Mucosa of rectum (tissue), 2 donors: ENCODE results near the gene GNB5.
A peak's percentile ranks its signal among the peaks of the same experiment; 100 is the strongest.
"Not testable (repeated sequence)": the region's sequence is repeated elsewhere in the genome, so short reads cannot be mapped to it uniquely, and the experiment has no call there.

ENCODE experiments used
- H3K27ac ChIP-seq, 2 donors: one replicate each; pipeline ENCODE4 v1.7.0; 2013; ENCODE audit warnings: inconsistent platforms in 2 of 2, low read depth in 2 of 2, low read length in 2 of 2
- H3K27me3 ChIP-seq, 2 donors: one replicate each; pipeline ENCODE4 v1.7.0; 2013; ENCODE audit warnings: low read length in 2 of 2; ENCODE audit not compliant: control insufficient read depth in 2 of 2, insufficient read depth in 2 of 2
- H3K36me3 ChIP-seq, 2 donors: one replicate each; pipeline ENCODE4 v1.7.0; 2013; ENCODE audit warnings: low read length in 2 of 2; ENCODE audit not compliant: control insufficient read depth in 2 of 2, insufficient read depth in 2 of 2
- H3K4me1 ChIP-seq, 2 donors: one replicate each; pipeline ENCODE4 v1.7.0; 2013; ENCODE audit warnings: low read length in 2 of 2, mild to moderate bottlenecking in 1 of 2; ENCODE audit not compliant: control insufficient read depth in 2 of 2, insufficient read depth in 2 of 2
- H3K4me3 ChIP-seq, 2 donors: one replicate each; pipeline ENCODE4 v1.7.0; 2013; ENCODE audit warnings: low read length in 2 of 2
- H3K9ac ChIP-seq, 2 donors: one replicate each; pipeline ENCODE4 v1.7.0; 2013; ENCODE audit warnings: low read length in 2 of 2, low read depth in 1 of 2, mild to moderate bottlenecking in 1 of 2
- H3K9me3 ChIP-seq, 2 donors: one replicate each; pipeline ENCODE4 v1.7.0; 2013; ENCODE audit warnings: low read length in 2 of 2; ENCODE audit not compliant: control insufficient read depth in 2 of 2
- donor health status: healthy.
- donor health status: Normal muscosa, but diverticular disease.

Gene GNB5

GRCh38 chr15:52096536-52096935 is 94.7 kb downstream of the GNB5 start:
- H3K9ac ChIP-seq, H3K9me3 ChIP-seq, H3K4me3 ChIP-seq, H3K36me3 ChIP-seq, H3K27ac ChIP-seq, H3K27me3 ChIP-seq: not testable (repeated sequence)
- H3K4me1 ChIP-seq: peaks cover 2 to 17% of the 10 kb centered on the region in 2 donors

GRCh38 chr15:52095597-52096262 is 95.5 kb downstream of the GNB5 start:
- no peak overlapping the region for H3K27ac ChIP-seq
- H3K4me3 ChIP-seq: no peak overlapping the region

GRCh38 chr15:52094811-52095584 is 96.2 kb downstream of the GNB5 start:
- Histone ChIP-seq H3K9ac (no peak overlapping the region), H3K27ac (no peak overlapping the region), H3K27me3 (no peaks in the 10 kb centered on the region), H3K4me3 (no peak overlapping the region), H3K9me3 (peaks cover 0 to 2% of the 10 kb centered on the region in 2 donors), H3K36me3 (no peaks in the 10 kb centered on the region), H3K4me1 (peaks cover 2 to 13% of the 10 kb centered on the region in 2 donors)

More at GRCh38 chr15:52095597-52096262, 95.5 kb downstream of the GNB5 start:
- Histone ChIP-seq H3K9ac (no peak overlapping the region), H3K27me3 (no peaks in the 10 kb centered on the region), H3K9me3 (no peaks in the 10 kb centered on the region), H3K36me3 (no peaks in the 10 kb centered on the region), H3K4me1 (peaks cover 2 to 13% of the 10 kb centered on the region in 2 donors)

DNA sequence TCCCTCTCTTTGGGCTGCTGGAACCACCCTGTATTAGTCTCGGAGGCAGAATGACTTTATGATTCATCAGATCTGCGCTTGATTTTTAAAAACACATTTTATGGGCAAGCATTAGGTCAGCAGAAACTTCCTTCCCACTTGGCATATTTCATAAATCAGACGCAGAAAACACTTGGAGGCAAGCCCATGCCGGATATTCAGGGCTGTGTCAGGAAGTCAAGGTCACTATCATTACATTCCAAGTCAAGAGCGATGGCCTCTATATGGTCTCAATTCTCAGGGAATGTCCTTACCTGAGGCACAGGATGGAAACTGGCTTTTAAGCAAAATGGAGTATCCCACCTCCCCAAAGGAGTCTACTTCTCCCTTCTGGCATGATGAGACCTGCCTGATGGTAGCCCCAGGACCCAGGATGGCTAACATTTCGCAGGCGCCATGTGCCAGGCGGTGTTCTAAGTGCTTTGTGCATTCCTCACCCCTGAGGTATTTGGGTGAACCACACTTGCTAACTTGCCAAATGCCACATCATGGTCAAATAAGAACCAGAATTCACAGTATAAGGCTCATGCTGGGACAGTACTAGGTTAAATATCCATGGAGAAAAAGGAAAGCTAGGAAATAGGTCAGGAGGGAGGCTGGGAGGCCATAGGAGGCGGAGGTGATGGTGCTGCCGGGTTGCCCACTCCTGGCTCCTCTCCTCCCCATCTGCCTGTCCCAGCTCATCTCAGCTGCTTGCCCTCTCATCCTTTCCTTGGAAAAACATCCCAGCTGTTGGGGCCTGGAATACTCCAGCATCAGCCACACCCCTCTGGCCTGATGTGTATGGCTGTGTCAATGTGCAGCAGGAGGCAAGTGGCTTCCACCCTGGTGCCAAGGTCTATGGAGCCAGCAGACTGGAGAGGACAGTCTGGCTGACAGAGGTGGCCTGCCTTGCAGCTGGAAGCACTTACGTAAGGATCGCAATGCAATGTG is 97.4 kb downstream of the GNB5 start:
- H3K36me3 ChIP-seq: no peaks in the 10 kb centered on the region
- no peak overlapping the region for H3K9ac ChIP-seq
- peaks cover 0 to 2% of the 10 kb centered on the region in 2 donors for H3K9me3 ChIP-seq
- H3K4me3 ChIP-seq: no peak overlapping the region
- no peaks in the 10 kb centered on the region for H3K27me3 ChIP-seq
- no peak overlapping the region for H3K27ac ChIP-seq
- H3K4me1 ChIP-seq: peaks cover 2 to 13% of the 10 kb centered on the region in 2 donors

GRCh38 chr15:52093167-52093538 is 98.0 kb downstream of the GNB5 start:
- Histone ChIP-seq H3K27ac (peak overlapping the region in 1 of 2 donors; percentile 11), H3K9me3 (peaks cover 0 to 2% of the 10 kb centered on the region in 2 donors), H3K9ac (no peak overlapping the region)

GRCh38 chr15:52090193-52090592 is 101.0 kb downstream of the GNB5 start:
- Histone ChIP-seq H3K27ac (no peak overlapping the region), H3K36me3 (no peaks in the 10 kb centered on the region), H3K9ac (no peak overlapping the region), H3K9me3 (peaks cover 4% of the 10 kb centered on the region in 2 donors), H3K4me1 (peaks cover 0 to 12% of the 10 kb centered on the region in 2 donors), H3K4me3 (no peak overlapping the region), H3K27me3 (no peaks in the 10 kb centered on the region)

More at GRCh38 chr15:52093167-52093538, 98.0 kb downstream of the GNB5 start:
- no peaks in the 10 kb centered on the region for H3K36me3 ChIP-seq
- no peaks in the 10 kb centered on the region for H3K27me3 ChIP-seq
- peaks cover 2 to 13% of the 10 kb centered on the region in 2 donors for H3K4me1 ChIP-seq
- no peak overlapping the region for H3K4me3 ChIP-seq

DNA sequence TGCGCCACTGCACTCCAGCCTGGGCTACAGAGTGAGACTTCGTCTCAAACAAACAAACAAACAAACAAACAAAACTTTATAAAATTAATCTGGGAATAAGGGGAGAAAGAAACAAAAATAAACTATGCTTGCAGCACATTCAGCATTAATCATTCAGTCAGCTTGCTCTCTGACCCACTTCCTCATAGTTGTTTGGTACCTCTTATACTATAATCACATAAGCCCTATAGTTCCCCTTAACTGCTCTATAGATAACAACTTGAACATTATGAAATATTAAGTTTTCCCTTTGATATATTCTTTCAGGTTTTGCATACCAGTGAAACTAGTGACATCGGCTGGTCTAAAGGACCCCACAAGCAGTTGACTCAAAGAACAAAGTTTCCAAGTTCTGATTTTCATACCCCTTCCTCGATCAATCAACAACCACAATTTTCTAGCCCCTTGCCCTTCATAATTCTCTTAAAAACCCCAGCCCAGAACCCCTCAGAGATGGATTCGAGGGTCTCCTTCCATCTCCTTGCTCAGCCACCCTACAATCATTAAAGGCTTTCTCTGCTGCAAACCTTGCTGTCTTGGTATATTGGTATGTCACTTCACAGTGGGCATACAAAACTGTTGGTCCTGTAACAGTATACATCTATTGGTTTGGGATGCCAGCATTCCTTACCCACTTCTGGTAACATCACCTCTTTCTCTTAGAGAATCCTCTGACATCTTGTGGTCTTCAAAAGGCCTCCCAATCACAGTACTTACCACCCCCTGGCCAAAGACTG is 105.0 kb downstream of the GNB5 start:
- no peaks in the 10 kb centered on the region for H3K27me3 ChIP-seq
- peaks cover 4% of the 10 kb centered on the region in 2 donors for H3K9me3 ChIP-seq
- H3K4me1 ChIP-seq: peaks cover 10 to 11% of the 10 kb centered on the region in 2 donors
- H3K27ac ChIP-seq: no peak overlapping the region
- H3K36me3 ChIP-seq: no peaks in the 10 kb centered on the region
- H3K4me3 ChIP-seq: no peak overlapping the region
- no peak overlapping the region for H3K9ac ChIP-seq

GRCh38 chr15:52085299-52085698 is 105.9 kb downstream of the GNB5 start:
- no peaks in the 10 kb centered on the region for H3K27me3 ChIP-seq
- H3K4me1 ChIP-seq: peaks cover 10 to 11% of the 10 kb centered on the region in 2 donors
- H3K36me3 ChIP-seq: no peaks in the 10 kb centered on the region
- no peak overlapping the region for H3K9ac ChIP-seq
- H3K27ac ChIP-seq: no peak overlapping the region
- peaks cover 3 to 4% of the 10 kb centered on the region in 2 donors for H3K9me3 ChIP-seq
- no peak overlapping the region for H3K4me3 ChIP-seq

DNA sequence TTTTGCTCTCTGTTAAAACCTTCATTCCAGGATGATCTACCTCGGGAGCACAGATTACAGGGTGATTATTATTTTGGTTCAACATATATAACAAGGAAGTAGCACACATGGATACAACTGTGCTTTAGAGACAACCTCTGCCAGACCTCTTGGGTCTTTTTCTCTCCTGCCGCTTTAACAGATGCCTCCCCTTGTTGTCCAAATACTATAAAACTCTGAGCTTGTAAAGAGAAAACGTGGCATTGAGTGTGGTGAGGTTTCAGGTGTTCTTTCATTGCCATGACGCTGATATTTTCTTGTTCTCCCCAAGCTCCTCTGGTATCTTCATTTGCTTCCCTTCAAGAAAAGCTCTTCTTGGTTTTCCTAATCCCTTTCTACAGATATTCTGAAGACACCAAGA is 107.6 kb downstream of the GNB5 start:
- peaks cover 12 to 16% of the 10 kb centered on the region in 2 donors for H3K4me1 ChIP-seq
- no peaks in the 10 kb centered on the region for H3K27me3 ChIP-seq

More for the DNA sequence above, 107.6 kb downstream of the GNB5 start:
- Histone ChIP-seq H3K36me3 (no peaks in the 10 kb centered on the region), H3K9ac (no peak overlapping the region), H3K4me3 (no peak overlapping the region), H3K27ac (no peak overlapping the region), H3K9me3 (peaks cover 2 to 4% of the 10 kb centered on the region in 2 donors)
